Measurements from ENCODE around the gene JPH2.

GRCh38 chr20:44206132-44206531 lies 19.1 kb upstream of the JPH2 start:
- TF ChIP-seq CTCF (IDR thresholded peaks at IDR 0.05; ENCODE audit: insufficient read depth, low read length), result no peak
- no peak for TF ChIP-seq REST (IDR thresholded peaks at IDR 0.05; ENCODE audit: insufficient replicate concordance, low read depth)

Measured in HL-60 (cell line).